HCT116 (cell line): Measurements from ENCODE around the gene BBIP1.

Source experiments
- CTCF ChIP-seq, 3 experiments: fragments of 200-600 bp in 1 of 3; sonication (generic) in 1 of 3; IDR thresholded peaks in 2 of 3; conservative IDR thresholded peaks in 1 of 3; 2 replicates each; pipeline ENCODE4 v1.5.1; 2012 to 2017; ENCODE audit warnings: low read depth in 2 of 3, low read length in 2 of 3, antibody characterized with exemption in 1 of 3, borderline replicate concordance in 1 of 3, control low read depth in 1 of 3, mild to moderate bottlenecking in 1 of 3, mixed read lengths in 1 of 3, mixed run types in 1 of 3, moderate library complexity in 1 of 3; ENCODE audit not compliant: insufficient read depth in 1 of 3
- POLR2A ChIP-seq: IDR thresholded peaks from 2 replicates; pipeline ENCODE4 v1.7.0; 2011; ENCODE audit warnings: borderline replicate concordance; ENCODE audit not compliant: insufficient read depth, insufficient read length; ENCODE audit errors: extremely low read depth

- no peak for TF ChIP-seq POLR2A
- no peak for TF ChIP-seq CTCF (IDR thresholded peaks at IDR 0.05 in 2 of 3, conservative IDR thresholded peaks at IDR 0.05 in 1 of 3; ENCODE audit: borderline replicate concordance in 1 of 3, insufficient read depth in 1 of 3, low read depth in 2 of 3, low read length in 2 of 3)
Measured at GRCh38 chr10:110916554-110917346, 2.2 kb downstream of the BBIP1 start.
